Jurkat, Clone E6-1 (cell line): ENCODE measurements around the gene TP53I11.

Experiments used
- DNase-seq: peaks from one replicate; pipeline ENCODE4 v3.0.0-alpha.2; 2011; ENCODE audit warnings: low read depth, low spot score
- H3K4me3 ChIP-seq: 2 replicates; pipeline ENCODE4 v1.5.1; 2011; ENCODE audit warnings: mild to moderate bottlenecking, low read length, control low read depth, moderate library complexity

TP53I11 gene

DNA sequence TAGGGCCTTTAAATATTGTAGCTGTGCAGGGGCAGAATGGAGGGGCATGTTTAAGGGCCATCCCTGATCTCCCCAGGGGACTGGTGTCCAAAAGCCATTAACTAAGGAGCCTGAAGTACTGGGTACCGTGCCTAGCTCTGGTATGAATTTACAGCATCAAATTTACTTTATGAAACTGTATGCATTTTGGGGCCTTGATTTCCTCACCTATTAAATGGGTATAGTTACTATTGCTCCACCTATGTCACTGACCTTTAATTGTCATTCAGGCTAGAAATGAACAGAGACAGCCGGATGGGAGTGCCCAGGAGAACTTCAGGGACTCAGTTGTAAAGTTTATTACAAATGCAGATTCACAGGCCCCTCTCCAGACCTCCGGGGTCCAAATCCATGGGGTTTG is 11.8 kb upstream of the TP53I11 start:
- DNase-seq, result no peak
- no peak overlapping the region for H3K4me3 ChIP-seq

DNA sequence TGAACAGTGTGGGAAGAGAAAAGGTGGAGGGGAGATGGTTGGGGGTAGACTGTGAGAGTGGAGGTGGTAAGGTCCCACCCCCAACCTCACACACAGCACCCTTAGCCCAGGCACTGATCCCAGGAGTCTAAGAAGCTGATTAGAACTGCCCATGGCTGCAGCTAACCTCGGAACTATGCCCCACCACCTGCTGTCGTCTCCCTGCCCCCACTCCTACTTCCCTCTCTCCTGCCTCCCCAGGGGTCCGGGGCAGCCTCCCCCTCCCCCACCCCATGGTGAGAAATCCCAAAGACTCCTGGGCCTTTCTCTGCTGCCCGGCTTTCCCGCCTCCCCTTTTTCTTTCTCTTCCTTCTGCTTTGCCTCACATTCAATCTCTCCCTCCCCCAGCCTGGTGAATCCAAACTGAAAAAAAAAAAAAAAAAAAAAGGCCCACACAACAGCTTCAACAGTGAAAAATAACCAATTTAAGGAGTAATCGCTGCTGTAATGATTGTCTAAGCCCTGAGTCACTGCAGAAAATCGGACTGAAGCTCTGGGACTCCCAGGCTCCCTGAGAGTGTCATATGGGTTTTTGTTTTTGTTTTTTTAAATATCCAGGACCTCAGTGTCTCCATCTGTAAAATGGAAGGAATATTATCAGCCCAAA is 9.6 kb upstream of the TP53I11 start:
- H3K4me3 ChIP-seq, result no peak overlapping the region
- no peak for DNase-seq

DNA sequence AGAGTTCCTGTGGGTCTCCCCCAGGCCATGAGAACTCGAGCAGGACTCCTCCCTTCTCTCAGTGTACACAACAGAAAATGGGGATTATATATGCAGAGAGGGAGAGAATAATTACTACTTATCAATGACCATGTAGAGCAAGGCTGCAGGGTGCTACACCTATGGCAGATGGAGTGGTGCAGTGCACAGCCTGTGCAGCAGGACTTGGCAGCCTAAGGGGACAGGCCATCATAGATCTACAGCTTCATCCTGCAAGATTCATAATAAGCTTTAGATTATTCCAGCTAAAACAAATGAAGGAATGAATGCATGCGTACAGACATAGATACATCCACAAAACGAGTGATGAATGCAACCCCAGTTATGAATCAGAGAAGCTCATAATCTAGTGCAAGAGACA is 8.4 kb upstream of the TP53I11 start:
- DNase-seq, result no peak
- H3K4me3 ChIP-seq, result no peak overlapping the region

DNA sequence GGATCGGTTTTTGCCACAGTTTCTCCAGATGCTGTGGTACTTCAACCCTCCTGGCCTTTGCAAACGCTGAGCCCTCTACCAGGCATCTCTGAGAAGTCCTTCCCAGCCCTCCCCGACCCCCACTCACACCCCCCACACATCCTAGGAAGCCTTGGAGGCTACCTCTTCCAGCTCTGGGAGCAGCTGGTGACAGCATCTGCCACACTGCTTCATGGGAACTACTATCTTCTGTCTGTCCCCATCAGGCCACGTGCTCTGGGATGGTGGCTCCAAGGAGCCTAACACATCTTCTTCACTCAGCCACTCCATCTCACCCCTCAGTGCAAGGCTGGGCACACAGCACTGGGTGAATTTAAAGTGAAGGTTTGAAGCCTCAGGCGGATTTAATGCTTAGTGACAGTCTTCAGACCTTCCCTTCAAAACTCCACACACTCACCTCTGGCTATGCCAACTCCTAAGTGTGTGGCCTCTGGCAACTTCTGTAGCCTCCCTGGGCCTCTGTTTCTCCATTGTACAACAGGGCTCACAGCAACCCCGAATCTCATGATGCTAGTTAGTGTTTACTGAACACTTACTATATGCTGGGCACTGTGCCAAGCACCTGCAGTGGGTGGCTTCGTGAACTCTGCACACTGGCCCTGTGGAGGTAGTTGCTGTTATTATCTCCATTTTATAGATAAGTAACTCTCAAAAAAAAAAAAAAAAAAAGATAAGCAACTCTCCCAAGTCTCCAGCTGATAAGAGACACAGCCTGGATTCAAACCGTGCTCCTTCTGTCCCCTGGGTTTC is 7.3 kb upstream of the TP53I11 start:
- H3K4me3 ChIP-seq, result no peak overlapping the region
- no peak for DNase-seq

DNA sequence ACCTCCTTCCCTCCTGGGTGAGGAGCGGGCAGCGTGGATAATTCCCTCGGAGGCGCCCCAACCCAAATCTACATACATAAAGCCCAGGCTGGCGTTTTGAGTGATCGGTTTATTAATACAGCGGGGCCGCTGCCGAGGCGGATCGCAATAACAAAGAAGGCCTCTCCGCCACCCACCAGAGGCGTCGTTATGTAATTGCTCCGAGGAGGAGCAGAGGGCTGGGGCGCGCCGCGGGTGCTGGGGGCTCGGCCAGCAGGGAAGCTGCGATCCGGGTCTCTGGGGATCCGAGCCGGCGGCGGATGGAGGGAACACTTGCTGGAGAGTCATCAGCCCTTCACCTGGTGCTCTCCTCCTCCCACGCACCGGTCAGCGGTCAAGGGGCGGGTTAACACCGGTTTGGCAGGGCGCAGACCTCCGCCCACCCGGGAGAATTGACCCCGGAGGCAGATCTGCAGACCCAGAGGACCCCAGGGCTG is 6.4 kb upstream of the TP53I11 start:
- H3K4me3 ChIP-seq, result no peak overlapping the region
- DNase-seq, result no peak

DNA sequence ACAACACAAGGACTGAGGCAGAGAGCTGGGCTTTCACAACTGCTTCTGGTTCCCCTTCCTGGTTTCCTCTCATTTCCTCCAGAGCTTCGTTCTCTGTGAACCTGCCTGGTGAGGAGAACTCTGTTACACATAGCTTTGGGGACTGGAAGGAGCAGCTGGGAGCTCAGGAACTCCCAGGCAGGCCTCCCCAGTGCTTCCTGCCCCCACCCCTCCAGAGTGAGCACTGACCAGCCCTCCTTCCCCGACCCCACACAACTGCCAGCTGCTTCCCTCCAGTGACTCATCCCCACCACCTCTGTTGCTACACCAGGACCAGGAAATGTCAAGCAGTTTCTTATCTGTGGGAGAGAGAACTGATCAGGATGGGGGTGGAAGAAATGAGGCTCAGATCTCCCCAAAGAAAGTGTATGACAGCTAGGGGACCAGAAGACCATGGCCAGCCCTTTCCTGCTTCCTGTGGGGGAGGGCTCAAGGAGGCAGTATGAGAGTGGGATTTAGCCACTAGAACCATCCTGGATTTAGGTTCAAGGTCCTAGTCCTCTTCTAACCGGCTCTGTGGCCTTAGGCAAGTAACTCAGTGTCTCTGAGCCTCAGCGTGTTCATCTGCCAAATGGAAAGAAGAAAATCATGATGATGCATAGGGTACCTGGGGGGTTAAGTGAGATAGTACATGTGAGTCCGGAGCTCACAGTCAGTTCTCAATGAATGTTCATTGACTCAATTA is 4.5 kb upstream of the TP53I11 start:
- no peak for DNase-seq
- no peak overlapping the region for H3K4me3 ChIP-seq

DNA sequence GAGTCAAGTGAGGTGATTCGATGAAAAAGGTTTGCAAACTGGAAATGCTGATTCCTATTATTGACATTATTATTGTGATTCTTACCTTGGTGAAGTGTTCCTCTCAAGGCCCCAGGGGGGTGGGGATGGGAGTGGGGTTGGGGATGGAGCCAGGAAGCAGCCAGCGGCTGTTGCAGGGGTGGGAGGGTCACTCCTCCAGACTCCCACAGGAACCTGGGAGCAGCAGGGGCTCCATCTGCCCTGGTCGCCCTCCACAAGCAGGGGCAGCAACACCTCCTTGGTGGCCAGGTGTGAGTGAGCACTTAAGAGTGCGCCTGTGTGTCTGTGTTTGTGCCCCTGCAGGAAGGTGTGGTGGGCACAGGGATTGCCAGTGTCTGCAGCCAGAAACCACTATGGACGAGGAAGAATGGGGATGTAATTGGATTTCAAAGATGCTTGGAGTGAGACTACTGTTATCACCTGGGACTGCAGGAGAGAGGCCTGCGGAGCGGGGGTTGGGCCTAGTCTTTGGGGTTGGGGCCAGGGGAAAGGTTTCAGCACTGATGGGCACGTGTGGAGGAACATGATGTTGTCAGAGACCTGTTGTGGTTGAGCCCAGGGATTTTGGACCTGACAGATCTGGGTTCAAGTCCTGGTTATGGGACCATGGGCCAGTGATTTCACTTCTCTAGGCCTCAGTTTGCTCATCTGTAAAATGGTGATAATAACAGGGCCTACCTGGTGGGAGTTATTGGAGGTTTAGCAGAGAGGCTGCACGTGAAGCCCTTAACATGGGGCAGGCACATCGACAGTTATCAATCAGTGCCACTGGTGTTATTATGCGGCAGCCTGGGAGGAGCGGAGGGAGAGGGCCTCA is 3.6 kb upstream of the TP53I11 start:
- no peak for DNase-seq
- no peak overlapping the region for H3K4me3 ChIP-seq

DNA sequence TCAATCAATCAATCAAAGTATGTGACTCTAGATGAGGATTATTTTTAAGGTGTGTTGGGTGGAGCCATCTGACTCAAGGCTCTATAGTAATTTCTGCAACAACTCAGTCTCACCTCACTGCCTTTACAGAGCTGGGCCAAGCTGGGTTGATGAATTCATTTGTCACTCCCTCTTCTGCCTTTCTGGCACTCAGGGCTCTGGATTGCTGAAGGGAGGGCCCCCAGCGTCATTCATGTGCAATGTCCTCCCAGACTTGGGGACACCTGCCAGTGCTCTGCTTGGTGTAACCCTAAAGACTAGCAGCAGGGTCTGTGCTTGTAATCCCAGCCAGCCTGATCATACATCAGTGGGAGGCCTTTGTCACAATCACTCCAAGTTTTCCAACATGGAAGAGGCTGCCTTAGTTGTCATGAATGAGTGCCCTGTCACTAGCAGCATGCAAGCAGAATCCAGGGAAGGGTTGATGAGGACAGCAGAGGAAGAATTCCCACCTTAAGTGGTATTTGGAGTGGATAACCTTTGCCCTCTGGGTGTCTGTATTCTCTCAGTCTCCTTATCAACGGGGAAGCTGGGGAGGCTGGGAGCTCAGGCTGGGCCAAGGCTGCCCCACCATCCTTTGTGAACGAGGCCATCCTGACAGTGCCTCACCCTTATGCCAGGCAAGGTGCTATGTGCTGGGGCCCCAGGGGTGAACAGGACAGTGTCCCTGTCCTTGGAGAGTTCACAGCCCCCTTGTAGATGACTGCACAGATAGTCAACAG is 2.0 kb upstream of the TP53I11 start:
- H3K4me3 ChIP-seq, result no peak overlapping the region
- no peak for DNase-seq

DNA sequence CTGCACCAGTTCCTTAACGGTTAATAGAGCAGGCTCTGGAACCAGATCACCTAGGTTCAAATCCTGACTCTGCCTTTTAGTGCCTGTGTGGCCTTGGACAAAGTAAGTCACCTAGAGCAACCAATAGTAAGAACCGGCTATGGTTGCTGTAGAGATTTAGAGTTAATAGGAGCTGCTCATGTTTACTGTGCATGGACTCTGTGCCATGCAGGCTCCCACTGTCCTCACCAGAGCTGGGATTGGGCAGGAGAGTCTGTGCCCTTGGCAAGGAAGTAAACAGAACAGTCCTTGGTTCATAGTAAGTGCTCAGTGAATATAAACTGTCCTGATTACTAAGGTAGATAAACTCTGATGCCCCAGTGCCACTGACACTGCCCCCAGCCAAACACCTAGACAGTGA is 1.4 kb upstream of the TP53I11 start:
- no peak for DNase-seq
- no peak overlapping the region for H3K4me3 ChIP-seq

DNA sequence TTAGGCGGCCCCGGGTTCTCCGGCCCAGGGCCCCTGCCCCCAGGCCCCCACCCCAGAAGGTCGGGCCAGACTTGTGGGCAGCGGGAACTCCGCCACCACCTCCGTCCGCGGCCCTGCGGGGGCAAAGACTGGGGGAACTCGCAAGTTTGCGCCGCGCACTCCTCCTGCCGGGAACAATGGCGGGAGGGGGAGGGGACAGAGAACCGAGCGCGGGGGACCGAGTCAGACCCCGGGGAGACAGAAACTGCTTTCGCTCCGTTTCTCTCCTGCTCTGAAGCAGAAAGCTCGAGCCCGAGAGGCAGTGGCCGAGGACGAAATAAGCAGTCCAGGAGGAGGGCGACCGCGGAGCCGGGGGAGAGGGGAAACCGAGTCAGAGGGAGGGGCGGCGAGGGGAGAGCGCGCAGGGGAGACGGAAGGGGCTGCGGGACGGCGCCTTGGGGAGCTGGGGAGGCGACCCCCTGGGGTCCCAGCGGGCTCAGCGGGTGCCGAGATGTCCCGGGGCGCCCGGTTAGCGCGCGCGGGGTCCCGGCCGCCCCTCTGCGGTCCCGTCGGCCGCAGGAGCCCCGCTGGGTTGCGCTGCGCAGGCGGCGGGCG is 555 bp downstream of the TP53I11 start:
- peak overlapping the region; percentile 77 for H3K4me3 ChIP-seq
- DNase-seq, result no peak

DNA sequence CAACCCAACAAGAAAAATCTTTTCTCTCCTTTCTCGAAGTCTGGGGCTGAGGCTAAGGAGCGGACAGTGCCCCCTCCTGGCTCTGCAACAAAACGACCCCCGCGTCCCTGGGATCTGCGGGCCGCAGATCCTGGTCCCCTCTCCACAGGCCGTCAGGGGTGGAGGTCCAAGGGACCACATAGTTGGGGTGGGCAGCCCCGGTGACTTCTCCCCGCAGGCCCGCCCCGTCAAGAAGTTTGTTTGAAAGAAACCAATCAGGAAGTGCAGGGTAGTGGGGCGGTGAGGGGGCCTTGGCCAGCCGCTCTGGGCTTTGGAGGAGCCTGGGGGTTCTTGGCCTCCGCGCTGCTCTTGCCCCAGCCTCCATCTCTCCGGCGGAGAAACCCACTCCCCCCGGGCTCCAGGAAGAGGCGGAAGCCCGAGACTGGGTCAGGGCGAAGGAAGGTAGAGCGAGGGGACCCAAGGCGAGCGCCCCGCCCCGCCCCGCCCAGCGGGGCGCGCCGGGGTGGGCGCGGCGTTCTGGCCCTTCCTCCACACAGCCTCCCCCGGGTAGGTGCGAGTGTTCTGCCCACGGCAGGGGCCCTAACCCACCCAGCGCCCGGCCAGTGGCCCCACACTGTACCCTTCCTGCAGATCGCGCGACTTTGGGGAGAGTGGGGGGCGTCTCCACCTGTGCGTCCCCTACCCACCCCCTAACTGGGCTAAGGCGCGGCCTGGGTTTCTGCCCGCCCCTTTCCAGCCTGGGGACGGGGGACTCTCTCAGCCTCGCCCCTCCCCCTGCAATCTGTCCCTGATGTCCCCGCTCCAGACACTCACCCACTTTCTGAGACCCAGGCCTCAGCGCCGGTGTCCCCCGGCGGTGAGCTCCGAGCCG is 1.3 kb downstream of the TP53I11 start:
- H3K4me3 ChIP-seq, result peak overlapping the region; percentile 77
- DNase-seq, result no peak

DNA sequence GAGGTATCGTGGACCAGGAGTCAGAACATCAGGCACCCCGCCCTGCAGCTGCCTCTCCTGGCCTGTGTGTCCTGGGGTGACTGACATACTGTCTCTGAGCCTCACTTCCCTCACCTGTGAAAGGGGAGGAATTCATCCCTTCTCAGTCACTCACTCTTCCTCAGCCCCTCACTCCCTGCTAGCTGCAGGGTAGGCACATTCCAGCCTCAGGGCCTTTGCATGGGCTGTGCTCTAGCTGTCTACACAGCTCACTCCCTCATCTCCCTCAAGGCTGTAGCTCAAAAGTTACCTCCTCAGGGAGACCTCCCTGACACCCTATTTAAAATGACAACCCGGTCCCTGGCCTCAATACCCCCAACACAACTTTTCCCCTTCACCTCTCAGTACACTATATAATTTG is 2.5 kb downstream of the TP53I11 start:
- H3K4me3 ChIP-seq, result no peak overlapping the region
- no peak for DNase-seq

DNA sequence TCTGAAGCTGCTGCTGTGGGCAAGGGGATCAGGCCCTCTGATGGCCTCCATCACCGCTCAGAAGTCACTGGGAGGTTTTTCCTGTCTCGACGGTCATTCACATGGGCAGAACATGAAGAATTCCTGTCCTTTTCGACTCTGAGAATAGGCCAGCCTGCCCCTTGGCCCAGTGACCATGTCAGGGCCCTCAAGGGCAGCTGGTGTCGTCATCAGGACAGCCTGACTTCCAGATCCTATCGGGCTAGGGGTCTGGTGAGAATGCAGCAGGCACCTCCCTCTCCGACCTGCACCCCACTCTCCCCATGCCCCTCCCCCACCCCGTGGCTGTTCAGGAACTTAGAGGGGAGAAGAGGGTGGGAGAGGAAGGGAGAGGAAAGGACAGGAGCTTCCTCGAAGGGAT is 3.6 kb downstream of the TP53I11 start:
- H3K4me3 ChIP-seq, result no peak overlapping the region
- no peak for DNase-seq

DNA sequence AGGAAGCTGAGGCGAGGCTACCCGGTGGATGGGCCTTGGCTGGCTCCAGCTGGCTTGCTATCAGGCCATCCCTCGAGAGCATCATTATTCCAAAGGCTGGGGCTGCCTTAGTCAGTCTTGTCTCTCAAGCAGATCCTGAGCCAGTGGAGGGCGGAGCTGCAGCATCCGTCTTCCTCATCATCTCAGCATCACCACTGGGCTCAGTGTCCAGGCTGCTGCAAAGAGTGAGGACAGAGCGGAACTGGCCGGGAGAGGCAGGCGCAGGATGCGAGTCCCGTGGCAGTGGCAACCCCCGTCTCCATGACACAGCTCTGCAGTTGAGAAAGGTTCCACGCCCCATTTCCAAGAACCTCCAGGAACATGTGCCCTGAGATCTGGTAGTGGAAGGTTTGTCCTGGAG is 4.4 kb downstream of the TP53I11 start:
- no peak overlapping the region for H3K4me3 ChIP-seq
- no peak for DNase-seq

DNA sequence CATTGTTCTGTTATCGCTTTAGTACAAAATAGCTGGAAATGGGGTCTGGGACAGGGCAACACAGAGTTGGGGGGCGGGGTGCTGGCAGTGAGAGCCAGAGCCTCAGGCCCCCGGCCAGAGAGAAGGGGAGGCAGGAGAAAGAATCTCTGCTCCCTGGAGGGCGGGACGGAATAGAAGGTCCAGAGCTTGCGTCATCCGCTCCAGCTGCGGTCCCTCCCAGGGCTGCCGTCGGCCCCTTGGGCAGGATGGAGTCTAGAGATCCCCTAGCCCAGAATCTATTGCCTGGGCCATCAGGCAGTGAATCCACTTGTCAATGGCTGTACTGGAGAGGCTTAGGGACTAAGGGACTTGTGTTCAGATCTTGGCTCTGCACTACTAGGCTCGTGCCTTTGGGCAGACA is 5.0 kb downstream of the TP53I11 start:
- H3K4me3 ChIP-seq, result no peak overlapping the region
- no peak for DNase-seq

DNA sequence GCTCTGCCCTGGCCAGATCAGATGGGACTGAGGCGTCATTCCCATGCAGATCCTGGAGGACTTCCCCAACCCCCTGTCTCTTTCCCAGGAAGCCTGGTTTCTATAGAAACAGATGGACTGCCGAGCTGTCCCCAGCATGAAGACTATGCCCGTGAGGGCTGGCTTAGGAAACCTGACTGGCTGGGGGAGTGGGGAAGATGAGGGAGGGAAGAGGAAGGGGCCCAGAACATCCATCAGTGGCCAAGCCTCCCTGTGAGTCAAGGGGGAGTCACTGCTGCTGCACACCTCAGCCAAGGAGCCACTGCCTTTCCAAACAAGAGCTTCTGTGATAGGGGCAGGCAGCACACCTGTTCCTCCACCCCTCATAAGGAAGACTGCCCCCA is 5.8 kb downstream of the TP53I11 start:
- no peak for DNase-seq
- H3K4me3 ChIP-seq, result no peak overlapping the region

DNA sequence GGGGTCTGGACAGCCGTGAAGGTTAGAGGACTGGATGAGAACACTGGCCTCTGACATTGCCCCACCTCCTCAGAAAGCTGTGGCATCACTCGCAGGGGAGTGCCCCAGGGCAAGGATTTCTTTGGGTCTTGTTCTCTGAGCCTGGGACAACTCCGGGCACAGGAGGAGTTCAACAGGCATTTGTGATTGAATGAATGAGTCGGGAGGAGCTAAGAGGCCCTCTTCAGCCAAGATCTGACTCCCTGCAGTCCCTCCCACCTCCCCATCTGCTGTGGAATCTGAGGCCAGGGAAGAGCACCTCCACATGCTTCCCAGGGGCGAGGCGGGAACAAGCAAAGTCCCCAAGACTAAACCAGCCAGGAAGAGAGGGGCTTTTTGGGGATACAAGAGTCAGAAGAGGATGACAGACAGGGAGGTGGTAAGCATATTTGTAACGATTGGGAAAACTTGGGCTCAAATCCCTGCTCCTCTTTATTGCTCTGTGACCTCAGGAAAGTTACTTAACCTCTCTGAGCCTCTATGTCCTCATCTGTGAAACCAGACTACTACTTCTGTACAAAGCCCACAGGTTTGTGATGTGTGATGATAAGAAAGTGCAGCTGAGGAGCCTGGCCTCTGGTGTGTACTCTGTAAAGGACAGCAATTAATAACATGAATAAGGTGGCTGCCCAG is 6.4 kb downstream of the TP53I11 start:
- no peak overlapping the region for H3K4me3 ChIP-seq
- DNase-seq, result no peak
